Esophagus muscularis mucosa (tissue), 4 donors: ENCODE results near the gene NUDC. TPM values are rescaled to one million over a fixed set of nuclear protein-coding genes. Genes with fewer than 3 reads are reported as not detected.

Experiments used
- DNase-seq: peaks from one replicate; pipeline ENCODE4 v3.0.0-alpha.2; 2017; ENCODE audit errors: extremely low spot score
- H3K27ac ChIP-seq, 4 donors: fragments of 200-600 bp; sonication (generic); replicated peaks in 1 of 4; 1 replicate in 3 of 4; 2 replicates in 1 of 4; pipeline ENCODE4 v1.5.1; 2016 to 2019; ENCODE audit warnings: mild to moderate bottlenecking in 1 of 4
- H3K27me3 ChIP-seq, 4 donors: fragments of 200-600 bp; sonication (generic); one replicate each; pipeline versions ENCODE4 v1.5.1 to v1.6.0; 2016 to 2019
- H3K36me3 ChIP-seq, 4 donors: fragments of 200-600 bp; sonication (generic); one replicate each; pipeline ENCODE4 v1.5.1; 2016 to 2019
- H3K4me1 ChIP-seq, 4 donors: fragments of 200-600 bp; sonication (generic); one replicate each; pipeline ENCODE4 v1.5.1; 2016 to 2019
- H3K4me3 ChIP-seq, 4 donors: fragments of 200-600 bp; sonication (generic); 1 replicate in 2 of 4; 2 replicates in 2 of 4; pipeline ENCODE4 v1.5.1; 2016 to 2019; ENCODE audit warnings: mild to moderate bottlenecking in 4 of 4, moderate library complexity in 1 of 4
- H3K9me3 ChIP-seq, 4 donors: fragments of 200-600 bp; sonication (generic); 1 replicate in 3 of 4; 2 replicates in 1 of 4; pipeline ENCODE4 v1.5.1; 2016 to 2019
- CTCF ChIP-seq, 3 experiments: fragments of 200-600 bp in 2 of 3; fragments of 450-650 bp in 1 of 3; sonication (generic) in 2 of 3; IDR thresholded peaks; one replicate each; pipeline ENCODE4 v1.5.1; 2017 to 2019; ENCODE audit warnings: antibody characterized with exemption in 3 of 3, mild to moderate bottlenecking in 2 of 3, moderate library complexity in 1 of 3
- EP300 ChIP-seq: sonication (generic); formaldehyde crosslinking; IDR thresholded peaks from one replicate; pipeline ENCODE4 v1.6.1; 2017; ENCODE audit warnings: antibody characterized with exemption
- POLR2A ChIP-seq: fragments of 450-650 bp; IDR thresholded peaks from one replicate; pipeline ENCODE4 v1.6.1; 2017; ENCODE audit warnings: antibody characterized with exemption, moderate library complexity, mild to moderate bottlenecking, low read depth
- POLR2AphosphoS5 ChIP-seq, 2 donors: sonication (generic); formaldehyde crosslinking; IDR thresholded peaks; one replicate each; pipeline ENCODE4 v1.6.1; 2017; ENCODE audit warnings: antibody characterized with exemption in 2 of 2
- WGBS: methylation state at CpG from one replicate; pipeline ENCODE4 v1.1.5; 2018; 5-methylcytosine and 5-hydroxymethylcytosine counted together
- intact Hi-C: fragments of 100-400 bp; cut with DNase I; formaldehyde crosslinking; loops from one replicate; pipeline ENCODE4 v1.15.1; 2023
- total RNA-seq, 4 donors: library from RNA; depleted of rRNA; stranded (reverse); fragments of >200 nt; gene quantifications; one replicate each; pipeline versions ENCODE4 v1.1.0 to v1.2.1, GENCODE V29; 2016

Gene NUDC
- total RNA-seq, 4 donors from 2014 or later = 61.6 to 91.1 (median 81.5) TPM

DNA sequence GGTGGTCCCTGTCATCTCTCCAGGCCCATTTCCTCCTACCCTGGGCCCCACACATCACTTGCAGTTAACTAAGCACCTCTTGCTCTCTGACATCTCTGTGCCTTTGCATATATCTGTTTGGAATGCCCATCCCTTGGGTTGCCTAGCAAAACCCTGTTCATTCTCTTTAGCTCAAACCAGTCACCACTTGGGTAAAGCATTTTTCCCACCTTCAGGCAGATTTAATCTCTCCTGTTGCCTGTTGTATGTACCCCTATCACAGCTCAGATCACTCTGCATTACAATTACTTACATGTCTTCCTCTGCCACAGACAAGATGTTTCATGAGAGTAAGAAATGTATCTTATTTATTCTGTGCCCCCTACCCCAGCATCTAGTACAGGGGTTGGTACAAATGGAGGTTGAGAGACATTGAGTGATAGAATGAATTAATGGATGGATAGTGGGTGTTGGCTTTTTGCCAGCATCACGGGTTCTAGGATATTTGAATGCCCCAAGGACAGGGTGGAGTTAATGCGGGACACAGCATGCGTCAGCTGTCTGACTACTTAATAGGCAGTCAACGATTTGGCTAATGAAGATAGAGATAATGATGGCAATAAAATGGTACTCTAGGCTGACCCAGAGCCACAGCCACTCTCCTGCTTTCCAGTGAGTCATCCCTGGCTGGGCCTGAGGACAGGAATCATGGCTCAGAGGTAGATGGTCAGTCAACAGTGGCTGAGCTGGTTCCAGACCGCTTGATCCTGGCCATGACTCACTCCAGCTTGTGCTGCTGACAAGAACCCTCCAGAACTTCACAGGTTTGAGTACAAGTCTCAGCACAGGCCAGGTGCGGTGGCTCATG, 14.2 kb upstream of the NUDC start:
- Histone ChIP-seq H3K27ac (no peak overlapping the region), H3K36me3 (peaks cover 0 to 7% (median 0%) of the 10 kb centered on the region in 4 donors), H3K9me3 (no peaks in the 10 kb centered on the region), H3K4me3 (no peak overlapping the region), H3K4me1 (no peaks in the 10 kb centered on the region), H3K27me3 (no peaks in the 10 kb centered on the region)
- intact Hi-C loops = no loop called here
- DNase-seq = no peak
- TF ChIP-seq CTCF (IDR thresholded peaks at IDR 0.05) (no peak), POLR2AphosphoS5 (IDR thresholded peaks at IDR 0.05) (no peak), EP300 (no peak), POLR2A (no peak)
- 71% methylated on average over 6 of the region's 6 CpGs for WGBS

- no peak for TF ChIP-seq CTCF (IDR thresholded peaks at IDR 0.05)
- no peak for TF ChIP-seq POLR2A
- TF ChIP-seq EP300 = no peak
- TF ChIP-seq POLR2AphosphoS5 (IDR thresholded peaks at IDR 0.05) = no peak
- Histone ChIP-seq H3K4me1 (no peaks in the 10 kb centered on the region), H3K36me3 (peaks cover 0 to 7% (median 0%) of the 10 kb centered on the region in 4 donors), H3K27ac (no peak overlapping the region), H3K27me3 (no peaks in the 10 kb centered on the region), H3K9me3 (no peaks in the 10 kb centered on the region), H3K4me3 (no peak overlapping the region)
- intact Hi-C loops = no loop called here
- no peak for DNase-seq
- 95% methylated on average over 3 of the region's 3 CpGs for WGBS
Measured at GRCh38 chr1:26909951-26910342, 11.6 kb upstream of the NUDC start.

DNA sequence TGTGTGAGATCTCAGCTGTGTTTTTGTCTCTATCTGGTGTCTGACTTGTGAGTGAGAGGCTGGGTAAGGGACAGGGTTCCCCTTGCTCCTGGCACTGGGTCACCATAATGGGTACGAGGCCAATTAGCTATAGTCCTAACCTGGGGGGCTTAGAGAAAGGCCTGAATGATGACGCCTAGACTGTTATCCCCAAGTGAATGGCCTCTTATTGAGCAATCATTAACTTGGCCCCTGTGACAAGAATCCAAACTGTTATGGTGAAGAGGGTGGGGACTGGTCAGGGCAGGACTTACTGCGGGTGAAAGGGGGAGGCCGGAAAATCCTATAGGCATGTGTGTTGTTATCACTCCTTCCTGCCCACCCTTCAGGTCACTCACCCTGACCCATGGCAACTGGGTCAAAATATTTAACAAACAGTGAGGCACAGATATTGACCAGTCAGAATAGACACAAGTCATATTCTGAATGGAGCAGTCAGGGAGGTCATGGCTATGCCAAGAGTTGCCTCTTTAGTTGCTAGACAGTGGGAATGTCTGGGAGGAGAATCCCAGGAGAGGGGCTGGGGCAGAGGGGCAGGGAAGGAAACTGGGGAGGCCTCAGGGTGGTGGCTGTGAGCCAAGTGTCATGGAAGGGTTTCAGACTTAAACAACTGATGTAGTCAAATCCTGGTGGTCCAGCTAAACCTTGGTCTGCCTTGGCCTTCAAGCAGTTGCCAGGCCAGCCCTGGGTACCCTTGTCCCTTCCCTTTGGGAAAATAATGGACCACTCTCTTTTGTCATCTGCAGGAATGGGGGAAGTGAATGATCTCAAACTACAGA, 11.0 kb upstream of the NUDC start:
- TF ChIP-seq POLR2AphosphoS5 (IDR thresholded peaks at IDR 0.05) (no peak), EP300 (no peak), POLR2A (no peak), CTCF (IDR thresholded peaks at IDR 0.05) (no peak)
- WGBS = 61% methylated on average over 4 of the region's 4 CpGs
- intact Hi-C loops = no loop called here

GRCh38 chr1:26911399-26912146, 10.0 kb upstream of the NUDC start:
- Histone ChIP-seq H3K27me3 (no peaks in the 10 kb centered on the region), H3K9me3 (no peaks in the 10 kb centered on the region), H3K4me1 (peaks cover 0 to 3% (median 0%) of the 10 kb centered on the region in 4 donors), H3K36me3 (peaks cover 0 to 7% (median 0%) of the 10 kb centered on the region in 4 donors), H3K27ac (no peak overlapping the region), H3K4me3 (no peak overlapping the region)
- 77% methylated on average over 4 of the region's 8 CpGs for WGBS
- no peak for DNase-seq
- TF ChIP-seq POLR2A (no peak), POLR2AphosphoS5 (IDR thresholded peaks at IDR 0.05) (no peak), CTCF (IDR thresholded peaks at IDR 0.05) (no peak), EP300 (no peak)
- intact Hi-C loops = no loop called here

More for the DNA sequence above, 11.0 kb upstream of the NUDC start:
- no peak overlapping the region for H3K4me3 ChIP-seq
- no peaks in the 10 kb centered on the region for H3K27me3 ChIP-seq
- H3K9me3 ChIP-seq = no peaks in the 10 kb centered on the region
- DNase-seq = no peak
- no peak overlapping the region for H3K27ac ChIP-seq
- peaks cover 0 to 7% (median 0%) of the 10 kb centered on the region in 4 donors for H3K36me3 ChIP-seq
- H3K4me1 ChIP-seq = peaks cover 0 to 2% (median 0%) of the 10 kb centered on the region in 4 donors
